Activated T-cell treated with anti-CD3 and anti-CD28 coated beads, Interleukin-2, amount 50 U/mL, for 1 hour (primary cell): ENCODE measurements around the gene CNIH1.
"Not testable (repeated sequence)": the region's sequence is repeated elsewhere in the genome, so short reads cannot be mapped to it uniquely, and the experiment has no call there.

ENCODE experiments used
- DNase-seq: peaks from one replicate; pipeline ENCODE4 v3.0.0-alpha.2; 2020

Gene CNIH1

GRCh38 chr14:54378893-54379292, 62.3 kb downstream of the CNIH1 start:
- DNase-seq = not testable (repeated sequence)

GRCh38 chr14:54377501-54377900, 63.7 kb downstream of the CNIH1 start:
- no peak for DNase-seq

GRCh38 chr14:54374117-54374884, 66.9 kb downstream of the CNIH1 start:
- no peak for DNase-seq
